ENCODE results near the gene NELL1. TPM values are rescaled to one million over a fixed set of nuclear protein-coding genes. Genes with fewer than 3 reads are reported as not detected.

The NELL1 gene
- total RNA-seq, 1 donor from 2014 or later, result not detected

- intact Hi-C loops (cut with micrococcal nuclease), result no loop called here
- no peak for DNase-seq
- Mint-ChIP-seq H3K4me3 (no peak overlapping the region), H3K36me3 (ENCODE audit: low read depth) (no peaks in the 10 kb centered on the region), H3K27ac (no peak overlapping the region), H3K4me1 (no peaks in the 10 kb centered on the region), H3K9me3 (peaks cover 3% of the 10 kb centered on the region), H3K27me3 (no peaks in the 10 kb centered on the region)
- TF ChIP-seq, protein P1, sequence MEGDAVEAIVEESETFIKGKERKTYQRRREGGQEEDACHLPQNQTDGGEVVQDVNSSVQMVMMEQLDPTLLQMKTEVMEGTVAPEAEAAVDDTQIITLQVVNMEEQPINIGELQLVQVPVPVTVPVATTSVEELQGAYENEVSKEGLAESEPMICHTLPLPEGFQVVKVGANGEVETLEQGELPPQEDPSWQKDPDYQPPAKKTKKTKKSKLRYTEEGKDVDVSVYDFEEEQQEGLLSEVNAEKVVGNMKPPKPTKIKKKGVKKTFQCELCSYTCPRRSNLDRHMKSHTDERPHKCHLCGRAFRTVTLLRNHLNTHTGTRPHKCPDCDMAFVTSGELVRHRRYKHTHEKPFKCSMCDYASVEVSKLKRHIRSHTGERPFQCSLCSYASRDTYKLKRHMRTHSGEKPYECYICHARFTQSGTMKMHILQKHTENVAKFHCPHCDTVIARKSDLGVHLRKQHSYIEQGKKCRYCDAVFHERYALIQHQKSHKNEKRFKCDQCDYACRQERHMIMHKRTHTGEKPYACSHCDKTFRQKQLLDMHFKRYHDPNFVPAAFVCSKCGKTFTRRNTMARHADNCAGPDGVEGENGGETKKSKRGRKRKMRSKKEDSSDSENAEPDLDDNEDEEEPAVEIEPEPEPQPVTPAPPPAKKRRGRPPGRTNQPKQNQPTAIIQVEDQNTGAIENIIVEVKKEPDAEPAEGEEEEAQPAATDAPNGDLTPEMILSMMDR (IDR thresholded peaks at IDR 0.05), result no peak
- ChIA-PET CTCF (no interaction called here), POLR2A (no interaction called here)
- ATAC-seq (ENCODE audit: low read depth), result no peak
Observed at GRCh38 chr11:21411597-21411996, 742.2 kb downstream of the NELL1 start.

DNA sequence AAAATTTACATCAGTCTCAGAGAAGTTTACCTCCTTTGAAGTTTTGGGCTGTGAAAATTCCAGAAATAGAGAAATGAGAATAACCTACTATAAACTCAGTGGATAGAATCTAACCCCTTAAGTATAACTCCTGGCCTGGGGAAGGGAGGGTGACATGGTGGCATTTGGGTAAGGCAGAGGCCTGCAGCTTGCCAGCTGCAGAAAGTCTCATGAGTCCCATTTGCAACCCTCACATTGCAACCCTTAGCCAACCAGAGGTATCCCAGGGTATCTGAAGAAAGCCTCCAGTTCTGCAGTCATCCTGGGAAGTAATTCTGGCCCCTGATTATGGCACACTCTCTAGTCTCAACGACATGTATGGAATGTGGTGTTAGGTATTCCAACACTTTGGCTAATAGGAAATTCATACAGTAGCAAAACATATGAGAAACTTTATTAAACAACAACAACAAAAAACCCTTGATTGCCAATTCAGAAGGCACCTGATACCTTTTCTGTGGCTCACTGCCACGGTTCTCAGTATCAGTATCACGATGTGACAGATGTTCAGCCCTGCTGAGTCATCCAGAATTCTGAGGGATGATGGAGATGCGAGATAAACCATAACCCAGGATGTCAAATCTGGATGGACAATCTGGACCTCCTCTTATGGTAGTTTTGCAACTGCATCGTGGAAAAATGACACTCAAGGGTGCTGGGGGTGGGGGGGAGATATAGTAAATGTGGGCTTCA, 743.4 kb downstream of the NELL1 start:
- no peak for ATAC-seq (ENCODE audit: low read depth)
- no peak overlapping the region for H3K4me3 Mint-ChIP-seq
- H3K27ac Mint-ChIP-seq, result no peak overlapping the region
- H3K27me3 Mint-ChIP-seq, result no peaks in the 10 kb centered on the region
- ChIA-PET POLR2A (no interaction called here), CTCF (no interaction called here)
- no peaks in the 10 kb centered on the region for H3K36me3 Mint-ChIP-seq (ENCODE audit: low read depth)
- TF ChIP-seq, protein P1 (IDR thresholded peaks at IDR 0.05), result no peak
- intact Hi-C loops (cut with micrococcal nuclease), result no loop called here
- no peaks in the 10 kb centered on the region for H3K9me3 Mint-ChIP-seq
- H3K4me1 Mint-ChIP-seq, result no peaks in the 10 kb centered on the region
- DNase-seq, result no peak

GRCh38 chr11:21414953-21415352, 745.6 kb downstream of the NELL1 start:
- no peaks in the 10 kb centered on the region for H3K36me3 Mint-ChIP-seq (ENCODE audit: low read depth)
- TF ChIP-seq, protein P1 (IDR thresholded peaks at IDR 0.05), result no peak

DNA sequence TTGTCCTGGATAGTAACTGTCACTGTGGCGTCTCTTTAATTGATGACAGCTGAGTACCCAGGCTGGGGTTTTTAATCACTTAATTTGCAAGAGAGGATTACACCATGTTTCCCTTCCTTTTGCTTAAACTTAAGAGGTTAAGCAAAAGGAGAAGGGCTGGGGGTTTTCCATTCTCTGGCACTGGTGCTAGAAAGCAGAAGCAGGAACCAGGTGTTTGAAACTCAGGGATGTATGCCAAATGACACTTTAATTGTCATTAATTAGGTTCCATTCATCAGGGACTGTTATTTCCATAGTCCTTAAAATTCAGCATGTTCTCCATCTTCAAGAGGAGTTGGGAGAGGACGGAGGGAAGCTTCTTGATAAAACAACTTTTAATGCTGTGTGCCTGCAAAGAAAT, 746.2 kb downstream of the NELL1 start:
- POLR2A ChIA-PET, result no interaction called here
- DNase-seq (no peak), ATAC-seq (ENCODE audit: low read depth) (no peak)
- no peak overlapping the region for H3K27ac Mint-ChIP-seq
- H3K9me3 Mint-ChIP-seq, result no peaks in the 10 kb centered on the region
- H3K36me3 Mint-ChIP-seq (ENCODE audit: low read depth), result no peaks in the 10 kb centered on the region
- intact Hi-C loops (cut with micrococcal nuclease), result no loop called here
- no peaks in the 10 kb centered on the region for H3K27me3 Mint-ChIP-seq
- no peak overlapping the region for H3K4me3 Mint-ChIP-seq
- CTCF ChIA-PET, result no interaction called here
- TF ChIP-seq, protein P1 (IDR thresholded peaks at IDR 0.05), result no peak
- no peaks in the 10 kb centered on the region for H3K4me1 Mint-ChIP-seq

More at GRCh38 chr11:21414953-21415352, 745.6 kb downstream of the NELL1 start:
- Mint-ChIP-seq H3K9me3 (no peaks in the 10 kb centered on the region), H3K27ac (no peak overlapping the region), H3K27me3 (no peaks in the 10 kb centered on the region), H3K4me3 (no peak overlapping the region), H3K4me1 (no peaks in the 10 kb centered on the region)
- intact Hi-C loops (cut with micrococcal nuclease), result no loop called here
- ChIA-PET POLR2A (no interaction called here), CTCF (no interaction called here)
- DNase-seq (no peak), ATAC-seq (ENCODE audit: low read depth) (no peak)

- H3K36me3 Mint-ChIP-seq (ENCODE audit: low read depth), result no peaks in the 10 kb centered on the region
- intact Hi-C loops (cut with micrococcal nuclease), result no loop called here
Observed at GRCh38 chr11:21421711-21422329, 752.4 kb downstream of the NELL1 start.

More at GRCh38 chr11:21421711-21422329, 752.4 kb downstream of the NELL1 start:
- POLR2A ChIA-PET, result no interaction called here
- no peak for ATAC-seq (ENCODE audit: low read depth)
- Mint-ChIP-seq H3K9me3 (peaks cover 4% of the 10 kb centered on the region), H3K27ac (no peak overlapping the region), H3K27me3 (no peaks in the 10 kb centered on the region), H3K4me1 (no peaks in the 10 kb centered on the region), H3K4me3 (no peak overlapping the region)
- TF ChIP-seq, protein P1 (IDR thresholded peaks at IDR 0.05), result no peak
- CTCF ChIA-PET, result no interaction called here
- DNase-seq, result no peak
